AML-193 (cell line): ENCODE data around the gene PTPN18.

Experiments
- DNase-seq, 2 experiments: peaks; one replicate each; lab custom pipeline; 2025; lab: John Stamatoyannopoulos, UW

PTPN18 gene

GRCh38 chr2:130365075-130365474, 9.2 kb downstream of the PTPN18 start:
- no peak for DNase-seq

GRCh38 chr2:130365963-130366362, 10.1 kb downstream of the PTPN18 start:
- DNase-seq: no peak

- DNase-seq: no peak
These were observed 10.9 kb downstream of the PTPN18 start for GRCh38 chr2:130366720-130367119.

GRCh38 chr2:130368786-130369185, 12.9 kb downstream of the PTPN18 start:
- no peak for DNase-seq

- DNase-seq: peak; percentile 22 to 30
These were observed 13.6 kb downstream of the PTPN18 start for GRCh38 chr2:130369311-130369964.

- DNase-seq: no peak
These were observed 14.1 kb downstream of the PTPN18 start for GRCh38 chr2:130369965-130370341.

- no peak for DNase-seq
These were observed 14.6 kb downstream of the PTPN18 start for GRCh38 chr2:130370490-130370889.

GRCh38 chr2:130371723-130372054, 15.8 kb downstream of the PTPN18 start:
- DNase-seq: peak; percentile 58 to 69

GRCh38 chr2:130372055-130372832, 16.4 kb downstream of the PTPN18 start:
- DNase-seq: peak; percentile 52 to 54

GRCh38 chr2:130372833-130373807, 17.3 kb downstream of the PTPN18 start:
- no peak for DNase-seq

GRCh38 chr2:130373808-130374365, 18.0 kb downstream of the PTPN18 start:
- DNase-seq: no peak

- no peak for DNase-seq
These were observed 18.9 kb downstream of the PTPN18 start for GRCh38 chr2:130374587-130375290.

- no peak for DNase-seq
These were observed 19.7 kb downstream of the PTPN18 start for GRCh38 chr2:130375291-130376266.

GRCh38 chr2:130376433-130377293, 20.8 kb downstream of the PTPN18 start:
- no peak for DNase-seq

GRCh38 chr2:130377491-130377890, 21.6 kb downstream of the PTPN18 start:
- no peak for DNase-seq

- DNase-seq: no peak
These were observed 22.5 kb downstream of the PTPN18 start for GRCh38 chr2:130378206-130378897.

- no peak for DNase-seq
These were observed 23.0 kb downstream of the PTPN18 start for GRCh38 chr2:130378898-130379214.

GRCh38 chr2:130380096-130380934, 24.5 kb downstream of the PTPN18 start:
- DNase-seq: no peak
